BE2C (cell line): ENCODE data around the gene KRTAP10-10.

Experiments used
- DNase-seq: peaks from one replicate; pipeline ENCODE4 v3.0.0-alpha.2; 2020
- H3K27me3 ChIP-seq: fragments of 250-450 bp; sonication (Bioruptor Pico); 2 replicates; pipeline ENCODE4 v1.5.1; 2020; ENCODE audit warnings: mild to moderate bottlenecking
- H3K36me3 ChIP-seq: fragments of 250-450 bp; sonication (Bioruptor Pico); 2 replicates; pipeline ENCODE4 v1.5.1; 2020; ENCODE audit warnings: mild to moderate bottlenecking
- H3K4me1 ChIP-seq: fragments of 250-450 bp; sonication (Bioruptor Pico); 2 replicates; pipeline ENCODE4 v1.5.1; 2020
- H3K4me3 ChIP-seq: 2 replicates; pipeline ENCODE4 v1.5.1; 2011; ENCODE audit warnings: low read depth, low read length
- H3K9me3 ChIP-seq: fragments of 250-450 bp; sonication (Bioruptor Pico); 2 replicates; pipeline ENCODE4 v1.5.1; 2020
- CTCF ChIP-seq: IDR thresholded peaks from 2 replicates; pipeline ENCODE4 v1.5.1; 2012; ENCODE audit warnings: mild to moderate bottlenecking, low read depth, low read length

Gene KRTAP10-10

GRCh38 chr21:44650265-44650972, 13.3 kb downstream of the KRTAP10-10 start:
- Histone ChIP-seq H3K4me1 (no peaks in the 10 kb centered on the region), H3K27me3 (peaks cover 14% of the 10 kb centered on the region), H3K9me3 (no peaks in the 10 kb centered on the region), H3K4me3 (no peak overlapping the region), H3K36me3 (no peaks in the 10 kb centered on the region)
- DNase-seq, result no peak
- no peak for TF ChIP-seq CTCF

- TF ChIP-seq CTCF, result no peak
These were observed 14.0 kb downstream of the KRTAP10-10 start for GRCh38 chr21:44650973-44651675.

GRCh38 chr21:44653123-44653522, 16.0 kb downstream of the KRTAP10-10 start:
- Histone ChIP-seq H3K9me3 (no peaks in the 10 kb centered on the region), H3K4me1 (no peaks in the 10 kb centered on the region), H3K27me3 (peaks cover 15% of the 10 kb centered on the region), H3K36me3 (no peaks in the 10 kb centered on the region), H3K4me3 (no peak overlapping the region)
- DNase-seq, result no peak
- no peak for TF ChIP-seq CTCF

More at GRCh38 chr21:44650973-44651675, 14.0 kb downstream of the KRTAP10-10 start:
- DNase-seq, result no peak
- no peak overlapping the region for H3K4me3 ChIP-seq
- no peaks in the 10 kb centered on the region for H3K9me3 ChIP-seq
- no peaks in the 10 kb centered on the region for H3K36me3 ChIP-seq
- no peaks in the 10 kb centered on the region for H3K4me1 ChIP-seq
- peaks cover 14% of the 10 kb centered on the region for H3K27me3 ChIP-seq

- no peaks in the 10 kb centered on the region for H3K4me1 ChIP-seq
- H3K9me3 ChIP-seq, result no peaks in the 10 kb centered on the region
- TF ChIP-seq CTCF, result no peak
These were observed 16.8 kb downstream of the KRTAP10-10 start for GRCh38 chr21:44653656-44654575.

GRCh38 chr21:44654576-44655175, 17.5 kb downstream of the KRTAP10-10 start, which contains the start of gene KRTAP12-4:
Gene KRTAP12-4 (minus strand): TSS chr21:44654659. CDS start chr21:44654614, 45 bp downstream.
- Histone ChIP-seq H3K4me3 (no peak within 1 kb of the TSS), H3K9me3 (no peaks in the 10 kb centered on the region), H3K27me3 (peaks cover 7% of the 10 kb centered on the region; the same call in 1 of the 2 replicates), H3K36me3 (no peaks in the 10 kb centered on the region), H3K4me1 (no peaks in the 10 kb centered on the region)
- no peak for DNase-seq
- no peak for TF ChIP-seq CTCF

More at GRCh38 chr21:44653656-44654575, 16.8 kb downstream of the KRTAP10-10 start:
- Histone ChIP-seq H3K4me3 (no peak overlapping the region), H3K36me3 (no peaks in the 10 kb centered on the region), H3K27me3 (peaks cover 9% of the 10 kb centered on the region)
- DNase-seq, result no peak
